22Rv1 (cell line): Measurements from ENCODE around the gene HTR2B.
"Not testable (repeated sequence)": the region's sequence is repeated elsewhere in the genome, so short reads cannot be mapped to it uniquely, and the experiment has no call there.

Experiments
- H3K27ac ChIP-seq: fragments of 450-650 bp; 2 replicates; pipeline ENCODE4 v1.5.1; 2017
- ZFX ChIP-seq: fragments of 450-650 bp; IDR thresholded peaks from 2 replicates; pipeline ENCODE4 v1.6.1; 2017; ENCODE audit warnings: antibody characterized with exemption, borderline replicate concordance
- TF ChIP-seq, protein P1 (sequence below): fragments of 450-650 bp; IDR thresholded peaks from 2 replicates; pipeline ENCODE4 v1.5.1; 2017; ENCODE audit warnings: mild to moderate bottlenecking

The HTR2B gene

DNA sequence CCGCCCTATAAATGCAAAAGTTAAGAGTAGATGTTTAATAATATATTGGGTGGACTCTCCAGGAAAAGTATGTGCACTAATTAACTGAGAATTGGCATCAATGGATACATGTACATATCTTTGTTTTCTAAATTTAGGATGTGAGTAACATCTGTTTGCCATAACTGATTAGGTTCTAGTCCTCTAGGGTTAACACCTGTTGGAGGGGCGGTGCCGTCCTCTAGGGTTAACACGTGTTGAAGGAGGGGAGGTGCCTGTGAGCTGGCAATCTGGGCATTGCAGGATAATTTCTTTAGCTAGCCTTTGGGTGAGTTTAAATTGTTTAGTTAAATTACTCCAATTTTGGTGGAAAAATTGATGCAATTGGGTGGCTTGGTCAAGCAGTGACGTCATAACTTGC lies 30.9 kb downstream of the HTR2B start:
- H3K27ac ChIP-seq = no peak overlapping the region
- TF ChIP-seq ZFX = no peak
- TF ChIP-seq, protein P1, sequence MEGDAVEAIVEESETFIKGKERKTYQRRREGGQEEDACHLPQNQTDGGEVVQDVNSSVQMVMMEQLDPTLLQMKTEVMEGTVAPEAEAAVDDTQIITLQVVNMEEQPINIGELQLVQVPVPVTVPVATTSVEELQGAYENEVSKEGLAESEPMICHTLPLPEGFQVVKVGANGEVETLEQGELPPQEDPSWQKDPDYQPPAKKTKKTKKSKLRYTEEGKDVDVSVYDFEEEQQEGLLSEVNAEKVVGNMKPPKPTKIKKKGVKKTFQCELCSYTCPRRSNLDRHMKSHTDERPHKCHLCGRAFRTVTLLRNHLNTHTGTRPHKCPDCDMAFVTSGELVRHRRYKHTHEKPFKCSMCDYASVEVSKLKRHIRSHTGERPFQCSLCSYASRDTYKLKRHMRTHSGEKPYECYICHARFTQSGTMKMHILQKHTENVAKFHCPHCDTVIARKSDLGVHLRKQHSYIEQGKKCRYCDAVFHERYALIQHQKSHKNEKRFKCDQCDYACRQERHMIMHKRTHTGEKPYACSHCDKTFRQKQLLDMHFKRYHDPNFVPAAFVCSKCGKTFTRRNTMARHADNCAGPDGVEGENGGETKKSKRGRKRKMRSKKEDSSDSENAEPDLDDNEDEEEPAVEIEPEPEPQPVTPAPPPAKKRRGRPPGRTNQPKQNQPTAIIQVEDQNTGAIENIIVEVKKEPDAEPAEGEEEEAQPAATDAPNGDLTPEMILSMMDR = no peak

DNA sequence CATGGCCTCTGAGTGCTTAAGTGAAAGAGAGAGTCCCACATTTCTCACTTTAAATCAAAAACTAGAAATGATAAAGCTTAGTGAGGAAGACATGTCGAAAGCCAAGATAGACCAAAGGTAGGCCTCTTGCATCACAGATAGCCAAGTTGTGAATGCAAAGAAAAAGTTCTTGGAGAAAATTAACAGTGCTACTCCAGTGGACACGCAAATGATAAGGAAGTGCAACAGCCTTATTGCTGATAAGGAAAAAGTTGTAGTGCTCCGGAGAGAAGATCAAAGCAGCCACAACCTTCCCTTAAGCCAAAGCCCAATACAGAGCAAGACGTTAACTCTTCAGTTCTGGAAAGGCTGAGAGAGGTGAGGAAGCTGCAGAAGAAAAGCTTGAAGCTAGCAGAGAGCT lies 36.1 kb downstream of the HTR2B start:
- no peak overlapping the region for H3K27ac ChIP-seq
- no peak for TF ChIP-seq ZFX

DNA sequence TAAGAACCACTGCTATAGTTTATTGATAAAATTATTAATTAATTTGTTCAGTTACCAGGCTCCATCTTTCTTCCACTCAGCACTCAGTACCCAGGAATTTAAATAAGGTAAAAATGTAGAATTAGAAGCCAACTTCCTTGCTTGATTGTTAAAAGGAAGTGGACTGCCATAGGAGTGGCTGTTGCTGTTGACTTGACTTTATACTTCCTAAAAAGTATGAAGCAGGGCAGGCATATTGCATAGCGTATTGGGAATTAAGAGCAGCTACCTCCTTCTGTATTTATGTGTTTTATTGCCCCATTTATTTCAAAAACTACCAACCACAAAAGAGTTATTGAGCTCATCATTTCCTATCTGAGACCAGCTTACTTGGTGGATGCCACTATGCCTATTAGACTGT lies 40.3 kb downstream of the HTR2B start:
- no peak overlapping the region for H3K27ac ChIP-seq
- TF ChIP-seq, protein P1 = no peak
- TF ChIP-seq ZFX = no peak

DNA sequence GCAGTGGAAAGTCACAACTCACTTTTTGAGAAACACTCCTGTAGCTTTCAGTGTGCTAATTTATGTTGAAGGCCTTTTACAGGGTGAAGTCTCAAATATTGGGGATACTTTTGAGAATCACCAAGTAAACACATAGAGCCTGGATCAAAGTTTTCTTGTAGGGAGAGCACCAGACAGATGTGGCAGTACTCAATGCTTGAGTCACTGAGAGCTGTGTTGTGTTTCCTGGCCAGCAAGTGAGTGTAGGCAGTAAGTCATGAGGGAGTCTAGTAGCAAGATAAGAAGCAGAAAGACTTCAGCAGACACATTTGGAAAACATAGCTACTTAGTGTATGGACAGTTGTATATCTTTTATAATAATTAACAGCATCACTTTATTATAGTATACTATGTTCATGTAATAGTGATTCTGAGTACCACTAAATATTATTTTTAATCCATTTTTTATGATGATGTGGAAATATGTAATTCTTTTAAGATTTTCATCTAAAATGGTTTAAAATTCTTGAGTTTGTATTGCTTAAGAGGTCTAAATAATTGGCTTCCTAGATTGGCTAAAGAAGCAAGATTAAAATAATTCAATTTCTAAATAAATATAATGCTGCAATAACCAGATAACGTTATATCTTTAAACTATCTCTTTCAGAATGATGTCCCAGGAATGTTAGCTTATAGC lies 55.3 kb downstream of the HTR2B start:
- H3K27ac ChIP-seq = no peak overlapping the region
- TF ChIP-seq, protein P1 = no peak
- no peak for TF ChIP-seq ZFX

DNA sequence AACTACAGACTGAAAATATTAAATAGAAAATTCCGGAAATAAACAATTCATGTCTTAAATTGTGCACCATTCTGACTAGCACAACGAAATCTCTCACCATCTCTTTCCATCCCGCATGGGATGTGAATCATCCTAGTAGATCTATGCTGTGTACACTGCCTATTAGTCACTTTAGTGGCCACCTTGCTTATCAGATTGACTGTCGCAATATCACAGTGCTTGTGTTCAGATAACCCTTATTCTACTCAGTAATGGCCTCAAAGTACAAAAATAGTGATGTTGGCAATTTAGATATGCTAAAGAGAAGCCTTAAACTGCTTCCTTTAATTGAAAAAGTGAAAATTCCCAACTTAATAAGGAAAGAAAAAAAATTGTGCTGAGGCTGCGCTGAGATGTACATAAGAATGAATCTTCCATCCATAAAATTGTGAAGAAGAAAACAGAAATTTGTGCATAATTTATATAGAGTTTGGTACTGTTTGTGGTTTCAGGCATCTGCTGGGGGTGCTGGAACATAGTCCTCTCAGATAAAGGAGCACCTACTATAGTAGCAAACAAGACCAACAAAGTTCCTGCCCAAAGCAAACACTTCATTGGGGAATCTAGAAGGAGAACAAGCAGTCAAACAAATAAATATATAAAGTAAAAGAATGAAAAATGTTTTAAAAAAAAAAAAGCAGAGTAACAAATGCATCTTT lies 56.2 kb downstream of the HTR2B start:
- TF ChIP-seq, protein P1 = no peak
- TF ChIP-seq ZFX = no peak
- no peak overlapping the region for H3K27ac ChIP-seq

DNA sequence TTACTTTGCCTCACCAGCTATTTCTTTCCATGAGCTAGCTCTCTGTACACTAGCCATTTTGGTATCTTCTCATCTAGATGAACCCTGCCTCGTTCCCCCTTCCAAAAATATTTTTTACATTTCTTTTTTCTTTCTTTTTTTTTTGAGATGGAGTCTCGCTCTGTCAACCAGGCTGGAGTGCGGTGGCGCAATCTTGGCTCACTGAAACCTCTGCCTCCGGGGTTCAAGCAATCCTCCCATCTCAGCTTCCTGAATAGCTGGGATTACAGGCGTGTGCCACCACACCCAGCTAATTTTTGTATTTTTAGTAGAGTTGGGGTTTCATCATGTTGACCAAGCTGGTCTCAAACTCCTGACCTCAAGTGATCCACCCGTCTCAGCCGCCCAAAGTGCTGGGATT lies 57.3 kb downstream of the HTR2B start:
- H3K27ac ChIP-seq = not testable (repeated sequence)

DNA sequence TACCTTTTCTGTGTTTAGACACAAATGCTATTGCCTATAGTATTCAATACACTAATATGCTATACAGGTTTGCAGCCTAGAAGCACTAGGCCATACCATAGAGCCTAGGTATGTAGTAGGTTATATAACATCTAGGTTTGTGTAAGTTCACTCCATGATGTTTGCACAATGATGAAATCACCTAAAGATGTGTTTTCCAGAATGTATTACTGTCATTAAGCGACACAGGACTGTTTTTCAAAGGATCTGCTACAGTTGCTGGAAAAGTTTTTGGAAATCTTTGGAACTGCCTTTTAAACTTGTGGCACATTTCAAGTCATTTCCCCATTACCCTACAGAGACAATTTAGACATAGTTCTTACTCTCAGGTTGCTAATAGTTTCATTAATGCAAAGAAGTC lies 58.9 kb downstream of the HTR2B start:
- TF ChIP-seq, protein P1 = no peak
- TF ChIP-seq ZFX = no peak

DNA sequence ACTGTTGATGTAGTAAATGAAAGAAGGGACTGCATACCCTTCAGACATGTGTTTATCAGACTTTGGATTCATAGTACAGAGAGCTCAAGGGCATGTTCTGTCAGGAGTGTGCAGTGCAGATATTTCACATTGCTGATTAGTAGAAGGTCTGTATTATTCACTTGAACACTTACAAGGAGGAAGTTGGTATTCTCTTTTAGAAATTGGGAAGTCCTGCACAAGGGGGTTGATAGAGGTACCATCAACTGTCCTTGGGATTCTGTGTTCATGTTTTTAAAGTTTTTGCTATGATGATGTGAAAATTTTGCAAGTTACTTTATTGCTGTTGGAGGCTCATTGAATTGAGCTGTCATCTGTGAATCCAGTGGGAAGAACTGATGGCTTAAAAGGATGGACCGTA lies 61.5 kb downstream of the HTR2B start:
- H3K27ac ChIP-seq = no peak overlapping the region
- TF ChIP-seq, protein P1 = no peak
- TF ChIP-seq ZFX = no peak

More for the DNA sequence above, 58.9 kb downstream of the HTR2B start:
- H3K27ac ChIP-seq = no peak overlapping the region
